HG02938 (cell line): ENCODE measurements around the gene TET1.
"Not testable (repeated sequence)": the region's sequence is repeated elsewhere in the genome, so short reads cannot be mapped to it uniquely, and the experiment has no call there.

Experiments
- ATAC-seq: cut with Tn5 transposase; IDR thresholded peaks from one replicate; pipeline ENCODE4 v1.9.1; 2021; ENCODE audit warnings: mild to moderate bottlenecking, moderate library complexity; ENCODE audit not compliant: unreplicated experiment

TET1 gene

DNA sequence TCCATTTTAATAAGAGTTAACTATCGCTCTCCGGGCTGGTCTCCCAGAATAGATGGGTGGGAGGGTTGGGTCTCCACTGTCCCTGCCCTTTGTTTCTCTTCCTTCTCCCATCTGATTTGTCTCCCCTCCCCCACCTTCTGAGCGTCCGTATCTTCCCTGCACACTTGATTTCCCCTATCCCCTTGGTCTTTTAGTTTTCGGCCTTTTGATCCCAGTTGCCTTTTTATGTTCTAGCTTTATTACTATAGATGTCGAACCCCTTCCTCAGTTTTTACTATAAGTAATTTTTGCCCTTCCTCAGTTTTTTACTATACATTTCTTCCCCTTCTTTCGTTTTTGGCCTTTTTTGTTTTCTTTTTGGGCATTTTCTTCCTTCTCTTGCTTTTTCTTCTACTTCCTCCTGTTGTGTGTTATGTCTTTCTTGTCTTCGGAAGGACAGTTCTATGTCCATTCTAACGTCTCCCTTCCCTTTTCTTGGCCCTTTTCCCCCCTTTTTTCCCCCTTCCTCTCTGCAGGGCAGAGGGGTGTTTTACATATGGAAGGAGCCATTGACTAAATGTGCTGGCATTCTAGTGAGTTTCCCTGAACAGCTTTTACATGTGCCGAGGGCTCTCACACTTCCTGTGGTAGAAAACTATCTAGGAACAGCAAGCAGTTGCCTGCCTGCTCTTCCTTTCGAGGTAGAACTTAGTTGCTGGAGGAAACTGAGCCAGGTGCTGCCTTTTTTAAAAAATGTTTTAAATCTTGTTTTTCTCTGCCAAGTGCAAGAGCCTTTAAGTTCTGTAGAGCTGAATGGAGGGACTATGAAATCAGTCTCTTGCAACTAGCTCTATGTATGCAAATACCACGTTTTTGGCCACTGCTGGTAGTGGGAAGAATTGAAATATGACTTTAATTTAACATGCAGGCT is 2.8 kb downstream of the TET1 start:
- no peak for ATAC-seq

DNA sequence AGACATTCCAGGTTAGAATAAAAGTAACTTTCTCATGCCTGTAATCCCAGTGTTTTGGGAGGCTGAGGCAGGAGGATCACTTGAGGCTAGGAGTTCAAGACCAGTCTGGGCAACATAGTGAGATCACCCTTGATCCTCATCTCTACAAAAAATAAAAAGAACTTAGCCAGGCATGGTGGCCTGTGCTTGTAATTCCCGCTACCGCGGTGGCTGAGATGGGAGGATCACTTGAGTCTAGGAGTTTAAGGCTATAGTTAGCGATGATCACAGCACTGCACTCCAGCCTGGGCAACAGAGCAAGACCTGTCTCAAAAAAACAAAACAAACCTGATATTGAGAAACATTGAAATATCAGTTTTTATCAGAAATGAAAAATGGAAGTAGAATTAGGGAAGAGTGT is 4.6 kb downstream of the TET1 start:
- no peak for ATAC-seq

DNA sequence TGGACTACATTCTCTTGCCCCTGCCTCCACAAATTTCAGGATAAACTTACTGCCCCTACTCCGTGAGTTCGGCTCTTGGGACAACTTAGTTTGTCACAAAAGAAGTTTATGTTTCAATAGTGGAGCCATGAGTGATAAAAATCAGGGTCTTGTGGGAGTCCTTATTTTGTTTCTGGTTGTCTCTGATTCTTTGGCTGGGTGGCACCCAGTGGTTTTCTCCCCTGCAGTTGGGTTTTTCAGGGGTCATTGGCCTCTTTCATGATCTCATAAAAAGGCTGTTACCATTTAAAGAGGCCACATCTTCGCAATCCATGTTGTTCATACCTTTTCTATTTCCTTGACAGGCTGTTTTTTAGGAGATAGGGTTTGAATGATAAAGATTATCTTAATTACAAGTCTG is 5.5 kb downstream of the TET1 start:
- ATAC-seq = no peak

DNA sequence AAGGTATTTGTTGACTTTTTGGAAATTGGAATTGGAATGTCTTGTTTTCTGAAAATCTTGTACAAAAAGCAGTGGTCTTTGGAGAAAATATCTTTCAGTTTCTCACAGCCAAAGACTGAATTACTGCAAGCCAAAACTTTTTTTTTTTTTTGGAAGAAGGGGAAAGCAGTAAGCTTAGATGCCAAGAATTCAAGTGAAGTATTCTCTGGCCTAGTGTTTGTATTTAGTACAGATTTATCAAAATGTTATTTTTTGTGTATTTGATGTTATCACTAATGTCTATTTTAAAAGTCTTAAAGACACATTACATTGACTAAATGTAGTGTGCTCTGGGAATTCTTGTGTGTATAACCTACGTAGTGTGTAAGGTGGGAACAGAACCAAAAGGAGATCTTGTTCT is 6.2 kb downstream of the TET1 start:
- ATAC-seq = no peak

DNA sequence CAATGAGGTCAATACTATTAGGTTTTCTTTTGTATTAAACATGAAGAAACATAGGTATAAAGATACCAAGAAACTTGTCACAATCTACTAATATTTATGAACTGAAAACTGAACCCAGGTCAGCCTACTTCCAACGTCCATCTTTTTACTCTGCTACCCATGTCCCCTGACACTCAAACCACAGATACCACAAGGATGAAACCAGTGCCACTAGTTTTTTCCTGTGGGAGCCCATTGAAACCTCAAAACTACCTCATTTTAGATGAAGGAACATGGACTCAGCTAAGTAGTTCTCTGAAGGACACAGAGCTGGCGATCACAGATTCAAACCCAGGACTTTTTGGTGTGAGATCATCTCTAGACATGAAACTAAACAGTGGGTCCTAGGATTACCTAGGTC is 6.8 kb downstream of the TET1 start:
- ATAC-seq = no peak

DNA sequence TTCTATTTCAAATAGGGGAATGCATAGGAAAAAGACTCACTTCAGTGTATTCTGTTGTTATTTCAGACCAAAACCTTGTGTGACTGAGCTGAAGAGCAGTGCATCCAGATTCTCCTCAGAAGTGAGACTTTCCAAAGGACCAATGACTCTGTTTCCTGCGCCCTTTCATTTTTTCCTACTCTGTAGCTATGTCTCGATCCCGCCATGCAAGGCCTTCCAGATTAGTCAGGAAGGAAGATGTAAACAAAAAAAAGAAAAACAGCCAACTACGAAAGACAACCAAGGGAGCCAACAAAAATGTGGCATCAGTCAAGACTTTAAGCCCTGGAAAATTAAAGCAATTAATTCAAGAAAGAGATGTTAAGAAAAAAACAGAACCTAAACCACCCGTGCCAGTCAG is 12.0 kb downstream of the TET1 start:
- no peak for ATAC-seq

DNA sequence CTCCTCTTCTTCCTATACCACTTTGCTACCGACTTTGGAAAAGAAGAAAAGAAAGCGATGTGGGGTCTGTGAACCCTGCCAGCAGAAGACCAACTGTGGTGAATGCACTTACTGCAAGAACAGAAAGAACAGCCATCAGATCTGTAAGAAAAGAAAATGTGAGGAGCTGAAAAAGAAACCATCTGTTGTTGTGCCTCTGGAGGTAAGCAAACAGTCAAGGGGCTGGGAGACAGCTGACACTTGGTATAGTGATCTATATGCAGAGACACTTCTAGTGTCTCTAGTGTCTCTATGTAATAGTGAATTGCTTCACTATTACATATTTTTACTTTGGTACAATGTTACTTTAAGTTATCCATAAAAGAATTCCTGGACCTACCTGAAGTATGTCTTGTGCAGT is 13.9 kb downstream of the TET1 start:
- no peak for ATAC-seq

DNA sequence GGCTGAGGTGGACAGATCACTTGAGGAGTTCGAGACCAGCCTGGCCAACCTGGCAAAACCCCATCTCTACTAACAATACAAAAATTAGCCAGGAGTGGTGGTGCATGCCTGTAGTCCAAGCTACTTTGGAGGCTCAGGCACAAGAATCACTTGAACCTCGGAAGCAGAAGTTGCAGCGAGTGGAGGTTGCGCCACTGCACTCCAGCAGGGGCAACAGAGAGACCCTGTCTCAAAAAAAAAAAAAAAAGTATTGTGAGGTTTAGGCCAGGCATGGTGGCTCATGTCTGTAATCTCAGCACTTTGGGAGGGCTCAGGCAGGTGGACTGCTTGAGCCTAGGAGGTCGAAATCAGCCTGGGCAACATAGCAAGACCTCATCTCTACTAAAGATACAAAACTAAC is 16.0 kb downstream of the TET1 start:
- no peak for ATAC-seq

DNA sequence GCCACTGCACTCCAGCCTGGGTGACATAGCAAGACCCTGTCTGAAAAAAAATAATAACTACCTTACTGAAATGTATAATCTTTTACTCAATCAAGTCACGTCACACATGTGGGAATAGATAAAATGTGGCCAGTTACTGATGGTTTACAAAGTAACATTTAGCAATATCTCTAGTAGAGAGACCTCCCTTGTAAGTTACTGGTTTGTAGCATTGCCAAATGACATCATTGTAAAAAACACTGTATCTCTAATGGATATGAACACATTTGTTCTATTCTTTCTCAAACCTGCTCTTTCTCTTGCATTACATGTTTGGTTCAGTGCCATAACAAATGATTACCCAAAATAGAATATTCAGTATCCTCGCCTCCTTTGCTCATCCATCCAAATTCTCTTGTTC is 18.8 kb downstream of the TET1 start:
- no peak for ATAC-seq

DNA sequence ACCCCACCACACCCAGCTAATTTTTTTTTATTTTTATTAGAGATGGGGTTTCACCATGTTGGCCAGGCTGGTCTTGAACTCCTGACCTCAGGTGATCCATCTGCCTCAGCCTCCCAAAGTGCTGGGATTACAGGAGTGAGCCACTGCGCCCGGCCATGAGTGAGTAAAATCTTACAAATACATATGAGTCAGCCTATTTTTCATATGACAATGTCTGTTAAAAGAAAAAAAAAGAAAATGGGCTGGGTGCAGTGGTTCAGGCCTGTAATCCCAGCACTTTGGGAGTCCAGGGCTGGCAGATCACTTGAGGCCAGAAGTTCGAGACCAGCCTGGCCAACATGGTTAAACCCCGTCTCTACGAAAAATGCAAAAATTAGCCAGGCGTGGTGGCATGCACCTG is 24.1 kb downstream of the TET1 start:
- not testable (repeated sequence) for ATAC-seq

DNA sequence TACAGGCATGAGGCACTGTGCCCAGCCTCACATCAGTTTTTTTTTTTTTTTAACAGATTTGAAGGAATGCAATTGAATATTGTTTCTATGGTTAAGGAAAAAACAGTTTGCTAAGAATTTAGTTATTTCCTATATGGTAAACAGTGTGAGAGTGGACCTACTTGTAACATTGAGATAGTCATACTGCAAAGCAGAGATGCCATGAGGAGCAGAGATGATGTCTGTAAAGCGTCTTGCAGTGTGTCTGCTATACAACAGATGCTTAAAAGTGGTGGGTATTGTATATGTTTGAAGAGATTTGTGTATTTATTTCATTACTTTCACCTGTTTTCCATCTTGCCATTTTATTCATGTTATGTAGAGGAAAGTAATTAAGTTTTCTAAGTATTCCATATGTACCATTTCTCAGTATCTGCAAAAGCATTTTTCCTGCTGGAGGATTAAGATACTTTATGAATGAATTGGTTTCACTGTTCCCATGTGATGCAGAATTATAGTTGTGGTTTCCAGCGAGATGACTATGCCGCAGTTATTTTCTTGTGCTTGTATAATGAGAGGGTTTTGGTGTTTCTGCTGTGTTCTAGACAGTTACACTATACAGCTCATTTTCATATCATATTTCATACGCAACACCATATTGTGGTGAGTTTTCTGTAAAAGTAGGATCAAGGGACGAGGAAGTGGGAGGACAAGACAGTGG is 26.6 kb downstream of the TET1 start:
- ATAC-seq = no peak

DNA sequence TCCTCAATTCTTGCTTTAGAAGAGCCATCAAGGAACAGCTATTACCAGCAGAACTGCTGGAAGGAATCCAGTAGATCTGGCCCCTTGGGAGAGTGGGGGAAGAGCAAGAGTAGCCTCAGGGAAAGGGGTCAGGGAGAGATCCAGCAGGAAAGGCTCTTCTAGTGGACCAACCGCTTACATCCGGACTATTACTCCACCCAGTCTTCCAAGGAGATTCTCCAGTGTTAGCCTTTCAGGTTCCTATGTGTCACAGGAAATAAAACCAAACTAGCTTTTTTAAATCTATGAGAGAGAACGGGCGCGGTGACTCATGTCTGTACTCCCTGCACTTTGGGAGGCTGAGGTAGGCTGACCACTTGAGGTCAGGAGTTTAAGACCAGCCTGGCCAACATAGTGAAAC is 34.3 kb downstream of the TET1 start:
- no peak for ATAC-seq

DNA sequence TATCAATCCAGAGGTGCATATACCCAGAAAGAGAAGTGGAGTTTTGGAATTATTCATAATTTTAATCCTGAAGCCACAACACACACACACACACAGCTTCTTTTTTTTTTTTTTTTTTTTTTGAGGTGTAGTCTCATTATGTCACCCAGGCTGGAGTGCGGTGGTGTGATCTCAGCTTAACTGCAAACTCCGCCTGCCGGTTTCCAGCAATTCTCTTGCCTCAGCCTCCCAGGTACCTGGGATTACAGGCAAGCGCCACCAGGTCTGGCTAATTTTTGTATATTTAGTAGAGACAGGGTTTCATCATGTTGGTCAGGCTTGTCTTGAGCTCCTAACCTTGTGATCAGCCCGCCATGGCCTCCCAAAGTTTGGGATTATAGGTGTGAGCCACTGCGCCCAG is 35.4 kb downstream of the TET1 start:
- no peak for ATAC-seq

DNA sequence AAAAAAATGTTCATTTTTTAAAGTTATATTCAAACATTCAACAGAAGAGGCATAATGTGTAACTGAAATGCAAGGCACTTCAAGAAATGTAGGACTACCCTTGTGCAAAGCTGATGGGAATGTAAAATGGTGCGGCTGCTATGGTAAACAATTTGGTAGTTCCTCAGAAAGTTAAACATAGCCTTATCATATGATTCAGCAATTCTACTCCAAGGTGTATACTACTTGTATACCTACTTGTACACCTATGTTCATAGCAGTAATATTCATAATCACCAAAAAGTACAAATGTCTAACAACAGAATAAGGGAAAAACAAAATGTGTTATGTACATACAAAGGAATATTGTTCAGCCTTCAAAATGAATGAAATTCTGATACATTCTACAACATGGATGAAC is 37.3 kb downstream of the TET1 start:
- ATAC-seq = no peak

DNA sequence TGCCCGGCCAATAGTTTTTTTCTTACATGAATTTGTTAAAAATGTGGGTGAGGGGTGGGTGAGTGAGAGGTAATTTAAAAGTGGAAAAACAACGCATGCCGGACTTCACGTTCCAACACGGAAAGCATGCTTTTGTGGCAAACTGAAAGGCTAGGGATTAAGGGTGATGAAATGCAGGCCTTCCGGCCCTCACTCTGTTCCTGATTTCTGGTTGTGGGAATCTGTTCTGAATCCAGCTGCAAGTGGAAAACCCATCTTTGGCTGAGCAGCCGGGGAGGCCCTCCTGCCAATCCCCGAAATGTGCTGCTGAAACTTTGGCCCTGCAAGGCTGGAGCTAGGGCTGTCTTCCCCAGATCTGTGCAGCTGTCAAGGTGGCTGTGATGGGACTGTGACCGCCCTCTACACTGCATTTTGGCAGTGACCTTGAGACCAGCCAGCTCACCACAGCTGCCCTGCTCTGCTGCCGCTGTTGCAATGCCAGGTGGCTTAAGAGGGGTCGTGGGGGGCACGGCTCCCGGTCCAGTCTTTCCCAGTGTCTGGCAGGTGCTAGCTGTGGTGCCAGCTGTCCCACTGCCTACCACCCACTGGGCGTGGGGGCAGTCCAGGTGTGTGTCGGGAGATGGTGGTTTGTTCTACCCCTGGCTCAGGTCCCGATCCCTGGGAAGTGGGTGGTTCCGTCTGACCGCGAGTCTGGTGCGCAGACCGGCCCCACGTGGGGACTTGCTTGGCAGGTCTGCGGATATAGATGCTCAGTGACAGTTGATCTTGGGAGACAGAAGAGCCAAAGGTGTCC is 39.0 kb downstream of the TET1 start:
- no peak for ATAC-seq

DNA sequence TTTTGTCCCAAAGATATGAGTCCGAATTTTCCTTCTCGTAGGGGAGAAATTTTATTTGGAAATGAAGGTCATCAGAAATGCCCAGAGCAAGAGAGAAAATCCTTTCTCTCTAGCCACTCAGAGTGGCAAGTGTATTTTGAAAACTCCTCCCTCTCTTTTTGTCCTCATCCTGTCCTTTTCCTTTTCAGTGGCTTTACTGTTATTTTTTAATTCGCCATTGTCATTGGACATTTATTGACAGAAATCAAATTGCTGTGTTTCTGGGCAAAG is 39.6 kb downstream of the TET1 start:
- ATAC-seq = no peak

DNA sequence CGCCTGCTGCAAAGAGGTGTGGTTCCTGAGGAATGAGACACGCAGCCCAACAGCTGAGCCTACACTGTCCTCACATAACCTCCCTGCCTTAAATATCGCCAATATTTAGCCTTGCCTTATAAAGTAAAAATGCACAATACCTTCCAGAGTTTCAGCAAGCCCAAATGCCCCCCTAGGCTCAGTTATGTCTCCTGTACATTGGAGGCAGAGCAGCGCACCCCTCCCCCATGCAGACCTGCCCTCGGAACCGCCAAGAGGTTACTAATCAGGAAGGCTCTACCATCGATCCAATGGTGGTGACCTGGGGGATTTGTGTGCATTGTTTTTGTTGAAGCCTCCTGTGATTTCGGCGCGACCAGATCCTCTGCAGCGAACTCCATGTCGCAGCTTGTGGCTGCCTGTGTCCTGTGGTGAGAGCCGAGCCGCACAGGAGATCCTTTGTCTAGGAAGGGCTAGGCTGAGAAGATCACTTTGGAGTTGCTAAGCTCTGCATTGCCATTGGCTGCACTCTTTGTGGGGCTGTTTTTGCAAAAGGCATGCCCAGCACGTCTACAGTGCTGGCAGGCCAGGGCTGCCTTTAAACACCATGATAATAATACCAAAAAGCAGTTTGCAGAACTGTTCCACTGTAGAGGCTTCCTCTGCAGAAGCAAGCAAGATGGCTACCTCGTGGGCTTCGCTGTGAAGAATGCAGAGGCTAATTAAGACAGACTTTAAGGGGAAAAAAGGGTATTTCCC is 40.1 kb downstream of the TET1 start:
- peak; percentile 69 for ATAC-seq

DNA sequence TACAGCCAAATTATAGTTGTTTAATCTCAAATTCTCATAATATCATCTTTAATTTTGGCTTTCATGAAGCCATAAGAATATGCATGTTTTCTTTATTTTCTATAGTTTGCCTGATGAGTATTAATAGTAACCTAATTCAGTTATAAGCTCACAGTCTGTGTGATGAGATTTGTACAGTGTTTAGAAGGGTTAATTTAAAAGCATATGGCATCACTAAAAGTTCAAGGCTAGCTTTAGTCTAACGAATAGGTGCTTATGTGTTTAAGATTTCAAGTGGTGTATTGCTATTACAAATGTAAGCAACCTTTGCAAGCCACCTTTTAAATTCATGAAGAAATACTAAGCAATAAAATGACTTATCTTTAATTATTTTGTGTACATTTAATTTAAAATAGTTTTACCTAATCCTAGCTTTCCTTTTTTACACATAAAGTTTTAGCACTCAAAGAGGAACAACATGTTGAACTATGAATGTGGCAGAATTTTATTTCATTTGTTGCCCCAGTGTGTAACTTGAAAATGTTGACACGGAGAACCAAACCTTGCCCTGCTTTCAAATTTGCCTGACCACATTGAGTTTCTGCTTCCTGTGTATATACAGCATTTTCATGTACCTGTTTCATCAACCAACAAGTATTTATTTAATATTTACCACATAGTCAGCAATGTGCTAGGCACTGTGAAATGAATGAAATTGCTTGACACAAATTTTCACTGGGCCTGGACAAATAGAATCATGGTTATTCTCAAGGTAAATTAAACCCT is 41.5 kb downstream of the TET1 start:
- ATAC-seq = no peak

DNA sequence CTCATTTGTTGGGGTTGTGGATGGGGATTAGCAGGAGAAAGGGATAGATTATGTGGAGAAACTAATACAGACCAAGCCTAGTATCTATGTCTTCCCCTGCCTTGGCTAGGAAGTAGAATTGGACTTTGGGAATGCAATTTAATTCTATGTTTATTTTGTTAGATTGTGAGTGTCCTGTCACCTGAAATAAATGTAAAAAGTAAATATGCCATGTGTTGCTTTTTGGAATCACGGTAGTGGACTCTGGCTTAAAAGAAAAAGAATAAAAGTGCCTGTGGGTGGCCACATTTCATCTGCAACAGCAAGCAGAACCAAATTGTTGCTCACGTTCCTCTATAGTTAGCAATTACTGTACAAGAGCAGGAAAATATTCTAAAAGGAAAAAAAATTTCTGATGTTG is 42.3 kb downstream of the TET1 start:
- ATAC-seq = no peak

DNA sequence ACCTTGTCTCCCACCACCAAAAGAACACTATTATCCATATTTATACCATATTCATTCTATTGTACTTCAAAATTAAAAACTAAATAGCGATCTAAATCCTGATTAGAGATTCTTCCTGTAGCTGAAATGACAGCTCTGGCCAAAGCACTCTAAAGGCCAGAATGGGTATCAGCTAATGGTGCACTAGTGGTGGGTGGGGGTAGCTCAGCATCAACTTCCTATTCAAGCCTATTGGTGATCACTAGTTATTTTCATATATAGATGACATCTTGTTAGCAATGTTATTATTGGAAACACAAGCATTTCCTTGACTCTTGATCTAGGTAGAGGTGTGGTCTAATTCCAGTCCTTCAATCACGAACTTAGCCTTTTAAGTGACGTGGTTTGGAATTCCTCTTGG is 43.6 kb downstream of the TET1 start:
- ATAC-seq = no peak

DNA sequence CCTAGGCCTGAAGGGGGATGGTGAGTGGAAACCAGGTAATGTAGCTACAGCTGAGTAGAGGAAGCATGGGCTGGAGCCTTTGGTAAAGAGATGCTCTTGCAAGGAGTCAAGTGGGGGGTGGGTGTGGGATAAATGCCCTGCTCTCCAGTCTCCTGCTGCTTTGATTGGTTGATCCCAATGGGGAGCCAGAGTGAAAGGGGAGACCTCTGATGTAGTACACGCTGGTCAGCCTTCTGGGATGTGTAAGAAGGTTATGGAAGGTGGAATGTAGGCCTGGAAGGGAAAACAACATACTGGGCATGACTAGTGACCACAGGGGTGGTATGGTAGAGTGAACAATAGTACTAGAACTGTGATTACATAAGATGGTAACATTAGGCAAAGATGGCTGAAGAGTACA is 44.3 kb downstream of the TET1 start:
- ATAC-seq = no peak
